ENCODE data around the gene YIPF3.

DNA sequence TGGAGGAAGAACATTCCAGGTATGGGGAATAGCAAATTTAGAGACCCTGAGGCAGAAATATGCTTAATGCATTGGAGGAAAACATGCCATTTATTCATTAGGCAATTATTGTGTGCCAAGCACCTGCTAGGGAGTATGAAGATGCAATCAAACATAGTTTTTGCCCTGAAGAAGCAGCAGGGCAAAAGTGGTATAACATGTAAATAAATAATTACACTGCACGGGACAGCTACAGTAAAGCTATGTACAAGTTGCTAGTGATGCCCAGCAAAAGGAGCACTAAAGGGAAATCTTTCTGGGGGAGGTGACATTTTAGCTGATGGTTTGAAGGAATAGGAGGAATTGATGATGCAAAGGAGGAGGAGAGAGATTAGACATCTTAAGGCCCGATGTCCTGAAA is 40.0 kb downstream of the YIPF3 start:
- TF ChIP-seq, protein P1, sequence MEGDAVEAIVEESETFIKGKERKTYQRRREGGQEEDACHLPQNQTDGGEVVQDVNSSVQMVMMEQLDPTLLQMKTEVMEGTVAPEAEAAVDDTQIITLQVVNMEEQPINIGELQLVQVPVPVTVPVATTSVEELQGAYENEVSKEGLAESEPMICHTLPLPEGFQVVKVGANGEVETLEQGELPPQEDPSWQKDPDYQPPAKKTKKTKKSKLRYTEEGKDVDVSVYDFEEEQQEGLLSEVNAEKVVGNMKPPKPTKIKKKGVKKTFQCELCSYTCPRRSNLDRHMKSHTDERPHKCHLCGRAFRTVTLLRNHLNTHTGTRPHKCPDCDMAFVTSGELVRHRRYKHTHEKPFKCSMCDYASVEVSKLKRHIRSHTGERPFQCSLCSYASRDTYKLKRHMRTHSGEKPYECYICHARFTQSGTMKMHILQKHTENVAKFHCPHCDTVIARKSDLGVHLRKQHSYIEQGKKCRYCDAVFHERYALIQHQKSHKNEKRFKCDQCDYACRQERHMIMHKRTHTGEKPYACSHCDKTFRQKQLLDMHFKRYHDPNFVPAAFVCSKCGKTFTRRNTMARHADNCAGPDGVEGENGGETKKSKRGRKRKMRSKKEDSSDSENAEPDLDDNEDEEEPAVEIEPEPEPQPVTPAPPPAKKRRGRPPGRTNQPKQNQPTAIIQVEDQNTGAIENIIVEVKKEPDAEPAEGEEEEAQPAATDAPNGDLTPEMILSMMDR (IDR thresholded peaks at IDR 0.05), result no peak
- TF ChIP-seq POLR2A (IDR thresholded peaks at IDR 0.05), result no peak
